NCI-H460 (cell line): ENCODE results near the gene FOXJ2. TPM values are rescaled to one million over a fixed set of nuclear protein-coding genes. Genes with fewer than 3 reads are reported as not detected.
"Not testable (repeated sequence)": the region's sequence is repeated elsewhere in the genome, so short reads cannot be mapped to it uniquely, and the experiment has no call there.

Experiments
- DNase-seq: peaks from one replicate; pipeline ENCODE4 v3.0.0-alpha.2; 2016; ENCODE audit warnings: low read depth; ENCODE audit errors: extremely low read depth
- total RNA-seq: library from RNA; depleted of rRNA; stranded (reverse); fragments of >200 nt; shearing (Covaris generic); gene quantifications from 2 replicates; pipeline ENCODE4 v1.2.3, GENCODE V29; 2014

FOXJ2 gene
- total RNA-seq, 1 experiment from 2014 or later = 7.3 TPM

DNA sequence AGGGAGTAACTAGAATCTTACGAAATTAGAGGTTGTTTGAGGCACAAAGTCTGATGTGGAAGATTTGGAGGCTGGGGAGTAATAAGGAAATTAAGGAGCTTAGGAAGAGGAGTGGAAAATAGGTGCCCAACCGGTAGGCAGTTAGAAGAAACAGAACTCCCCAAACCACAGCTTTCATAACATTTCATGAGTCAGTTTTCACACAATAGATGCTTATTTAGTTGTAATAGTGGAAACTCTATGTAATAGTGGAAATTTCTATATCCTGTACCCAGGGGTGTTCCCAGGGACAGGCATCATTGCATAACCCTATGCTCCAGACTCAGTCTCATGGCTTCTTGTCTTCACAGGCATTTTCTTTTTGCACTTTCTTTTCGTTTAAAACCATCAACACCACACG is 25.3 kb downstream of the FOXJ2 start:
- DNase-seq = no peak

DNA sequence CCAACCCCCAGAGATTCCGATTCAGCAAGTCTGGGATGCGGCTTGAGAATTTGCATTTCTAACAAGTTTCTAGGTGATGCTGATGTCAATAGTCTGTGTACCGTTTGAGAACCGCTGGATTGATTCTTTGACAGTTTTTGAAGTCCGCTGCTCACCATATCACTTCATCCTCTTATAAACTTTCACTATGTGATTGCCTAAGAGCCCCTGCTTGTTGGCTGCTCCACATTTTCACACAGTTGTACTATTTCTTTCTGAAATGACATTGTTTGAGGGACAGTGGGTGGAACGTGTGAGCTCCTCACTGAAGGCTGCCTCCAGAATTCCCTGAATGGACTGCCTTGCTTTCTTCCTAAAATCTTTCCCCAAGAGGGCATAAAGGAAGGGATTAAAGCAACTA is 26.0 kb downstream of the FOXJ2 start:
- DNase-seq = no peak

- DNase-seq = no peak
Measured at GRCh38 chr12:8064131-8064530, 31.6 kb downstream of the FOXJ2 start.

DNA sequence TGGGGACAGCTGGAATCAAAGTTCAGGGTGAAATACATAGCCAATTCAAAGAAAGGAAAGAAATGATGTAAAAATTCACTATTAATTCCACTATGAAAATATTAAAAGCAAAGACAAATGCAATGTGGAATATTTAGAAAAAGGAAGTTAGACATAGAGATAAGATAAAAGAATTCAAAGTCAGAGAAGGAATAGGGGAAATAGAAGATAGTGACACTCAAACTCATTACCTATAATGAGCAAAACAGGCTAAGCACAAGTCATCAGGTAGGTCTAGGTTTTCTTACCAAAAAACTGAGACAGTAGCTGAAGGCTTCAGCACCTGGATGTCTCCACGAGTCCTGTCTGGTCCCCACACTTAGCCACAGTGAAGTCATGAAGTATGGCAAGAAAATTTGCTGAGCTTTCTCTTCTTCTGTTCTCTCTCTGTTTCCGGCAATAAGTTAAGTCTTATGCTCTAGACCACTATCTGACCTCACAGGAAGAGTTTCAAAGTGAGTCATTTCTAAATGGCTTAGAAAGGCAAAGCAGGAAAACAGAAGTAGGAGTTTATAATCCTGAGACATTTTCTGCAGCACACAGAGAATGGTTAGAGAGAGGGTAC is 33.6 kb downstream of the FOXJ2 start, which contains the start of gene C3AR1:
C3AR1 (minus strand) TSS at position 369 of the 604 bp plus-strand sequence. CDS start 6,174 bp downstream, outside the sequence.
- no peak for DNase-seq

DNA sequence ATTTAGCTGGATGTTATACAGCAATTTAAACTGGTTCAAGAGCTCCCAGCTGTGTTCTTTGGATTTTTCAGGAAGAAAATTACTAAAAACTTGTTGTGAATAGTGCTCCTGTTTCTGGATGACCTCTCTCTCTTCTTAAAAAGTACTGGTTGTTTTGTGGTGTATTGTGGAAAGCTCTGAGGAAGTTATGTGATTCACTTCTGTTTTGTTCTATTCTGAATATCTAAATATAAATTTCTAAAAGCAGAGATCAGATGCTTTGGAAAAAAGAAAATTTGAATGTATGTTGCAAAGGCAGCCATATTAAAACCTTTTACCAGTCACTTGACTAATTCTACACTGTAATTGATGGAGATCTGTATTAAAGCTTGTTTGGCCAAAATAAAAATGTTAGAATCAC is 37.1 kb downstream of the FOXJ2 start:
- no peak for DNase-seq

DNA sequence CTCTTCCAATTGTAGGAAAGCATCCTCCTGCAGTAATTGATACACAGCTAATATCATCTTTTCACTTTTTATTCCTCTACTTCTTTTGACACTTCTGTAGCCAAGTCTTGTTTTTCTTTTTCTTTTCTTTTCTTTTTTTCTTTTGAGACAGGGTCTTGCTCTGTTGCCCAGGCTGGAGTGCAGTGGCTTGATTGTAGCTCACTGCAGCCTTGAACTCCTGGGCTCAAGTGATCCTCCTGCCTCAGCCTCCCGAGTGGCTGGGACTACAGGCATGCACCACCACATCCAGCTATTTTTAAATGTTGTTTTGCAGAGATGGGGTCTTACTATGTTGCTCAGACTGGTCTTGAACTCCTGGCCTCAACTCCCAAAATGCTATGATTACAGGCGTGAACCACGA is 39.3 kb downstream of the FOXJ2 start:
- not testable (repeated sequence) for DNase-seq

DNA sequence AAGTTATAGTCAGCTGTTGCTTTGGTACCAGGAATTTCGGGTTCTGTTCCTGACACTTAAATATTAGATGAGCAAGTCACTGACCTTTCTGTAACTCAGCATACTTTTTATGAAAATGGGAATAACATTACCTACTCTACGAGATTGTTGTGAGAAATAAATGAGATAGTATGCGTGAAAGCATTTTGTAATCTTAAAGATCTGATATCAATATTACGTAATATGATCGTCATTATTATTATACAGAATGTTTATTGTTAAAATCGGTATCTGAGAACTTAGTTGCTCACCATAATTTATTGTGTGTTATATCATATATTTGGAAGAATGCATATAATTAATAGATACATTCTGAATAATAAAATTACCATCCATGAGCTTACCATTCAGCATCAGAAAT is 43.4 kb downstream of the FOXJ2 start:
- DNase-seq = no peak

DNA sequence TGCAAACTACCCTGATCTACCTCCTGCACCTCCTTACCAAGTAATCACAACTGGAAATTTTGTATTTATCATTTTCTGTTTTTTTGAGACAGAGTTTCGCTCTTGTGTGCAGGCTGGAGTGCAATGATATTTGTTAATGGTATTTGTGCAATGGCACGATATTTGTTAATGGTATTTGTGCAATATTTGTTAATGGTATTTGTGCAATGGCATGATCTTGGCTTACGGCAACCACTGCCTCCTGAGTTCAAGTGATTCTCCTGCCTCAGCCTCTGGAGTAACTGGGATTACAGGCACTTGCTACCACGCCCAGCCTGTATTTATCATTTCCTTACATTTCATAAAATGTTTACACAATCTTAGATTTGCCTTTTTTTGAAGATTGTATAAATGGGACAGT is 43.9 kb downstream of the FOXJ2 start:
- no peak for DNase-seq

- DNase-seq = no peak
Measured at GRCh38 chr12:8077207-8077606, 44.7 kb downstream of the FOXJ2 start.

- no peak for DNase-seq
Measured at GRCh38 chr12:8078398-8078797, 45.9 kb downstream of the FOXJ2 start.

DNA sequence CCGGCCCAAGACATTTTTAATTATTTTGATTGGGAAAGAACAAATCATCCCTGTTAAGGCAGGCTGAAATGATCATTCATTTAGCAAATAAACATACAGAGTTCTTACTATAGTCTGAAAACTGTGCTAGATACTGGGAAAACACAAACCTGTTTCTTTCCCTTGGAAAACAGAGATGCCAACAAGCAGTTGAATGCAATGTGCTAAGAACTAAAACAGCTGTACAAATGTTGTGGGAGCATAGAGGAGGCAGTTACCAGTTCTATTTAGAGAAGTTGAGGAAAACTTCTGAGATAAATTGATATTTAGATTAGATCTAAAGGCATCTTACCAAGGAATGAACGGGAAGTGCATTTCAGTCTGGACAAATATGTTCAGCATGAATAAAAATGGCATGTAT is 46.4 kb downstream of the FOXJ2 start:
- DNase-seq = no peak

- DNase-seq = no peak
Measured at GRCh38 chr12:8080120-8080519, 47.6 kb downstream of the FOXJ2 start.

DNA sequence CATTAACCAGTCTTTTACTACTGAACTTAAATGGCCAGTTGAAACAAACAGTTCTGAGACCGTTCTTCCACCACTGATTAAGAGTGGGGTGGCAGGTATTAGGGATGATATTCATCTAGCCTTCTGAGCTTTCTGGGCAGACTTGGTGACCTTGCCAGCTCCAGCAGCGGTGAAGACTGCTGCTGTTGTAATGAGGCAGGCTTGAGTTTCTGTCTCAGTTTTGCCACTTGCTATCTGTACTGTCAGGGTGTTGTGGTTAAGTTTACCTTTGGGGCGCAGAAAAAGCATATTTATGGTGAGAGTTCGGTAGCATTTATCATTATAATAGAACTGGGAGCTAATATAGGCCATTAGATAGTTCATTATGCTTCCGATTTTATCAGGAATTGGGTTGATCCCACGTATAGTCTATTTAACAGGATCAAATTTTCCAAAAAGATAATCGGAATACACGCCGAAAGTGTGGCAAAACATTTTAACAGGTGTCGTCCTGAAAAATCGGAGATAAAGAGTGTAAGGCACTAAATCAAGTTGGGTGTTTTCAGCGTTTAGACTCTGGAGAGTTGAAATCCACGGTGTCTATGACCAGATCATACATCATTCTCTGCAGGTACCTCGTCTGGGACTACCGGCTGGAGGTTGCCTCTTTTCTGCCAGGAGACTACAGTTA is 48.9 kb downstream of the FOXJ2 start:
- no peak for DNase-seq

DNA sequence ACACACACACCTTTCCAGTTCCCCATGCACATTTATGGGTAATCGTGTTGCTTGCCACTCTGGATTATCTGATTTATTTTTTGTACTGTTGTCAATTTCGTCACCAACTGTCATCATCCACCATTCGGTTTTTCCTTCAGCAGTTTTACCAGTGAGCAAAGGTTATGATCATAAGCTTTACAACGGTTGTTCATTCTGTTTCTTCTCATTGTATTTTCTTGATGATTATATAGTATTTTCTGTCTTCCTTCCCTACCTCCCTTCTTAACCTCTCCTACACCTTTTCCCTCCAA is 50.2 kb downstream of the FOXJ2 start:
- no peak for DNase-seq

GRCh38 chr12:8084351-8084750 is 51.8 kb downstream of the FOXJ2 start:
- DNase-seq = not testable (repeated sequence)

DNA sequence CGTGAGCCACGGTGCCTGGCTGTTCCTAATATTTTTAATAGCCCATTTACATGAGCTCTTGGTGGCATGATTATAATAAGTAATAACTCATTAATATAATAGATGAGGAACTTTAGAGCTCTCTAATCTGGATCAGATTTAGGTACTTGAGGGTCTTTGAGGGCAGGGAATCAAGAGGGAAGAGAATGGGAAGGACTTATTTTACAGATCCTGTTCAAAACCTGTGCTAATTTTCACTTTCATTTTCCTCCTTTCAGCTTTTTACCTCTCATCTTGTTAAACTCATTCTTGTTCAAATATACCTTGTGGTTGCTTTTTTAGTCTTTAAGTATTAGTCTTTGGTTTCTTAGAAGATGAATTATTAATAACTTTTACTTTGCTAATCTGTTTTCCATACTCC is 55.1 kb downstream of the FOXJ2 start:
- no peak for DNase-seq

DNA sequence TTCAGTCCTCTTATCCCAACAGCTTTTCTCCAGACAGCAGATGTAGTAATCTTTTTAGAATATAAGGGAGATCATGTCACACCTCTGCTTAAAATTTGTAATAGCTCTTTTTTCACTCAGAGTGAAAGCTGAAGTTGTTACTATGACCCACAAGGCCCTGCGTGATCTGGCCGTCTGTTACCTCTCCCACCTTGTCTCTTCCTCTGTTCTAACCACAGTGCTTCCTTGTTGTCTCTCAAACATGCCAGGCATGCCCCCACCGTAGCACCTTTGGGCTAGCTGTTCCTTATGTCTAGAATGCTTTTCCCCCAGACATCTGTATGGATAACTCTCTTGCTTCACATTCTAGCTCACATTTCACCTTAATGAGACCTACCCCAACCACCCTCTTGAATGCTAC is 56.1 kb downstream of the FOXJ2 start:
- no peak for DNase-seq

DNA sequence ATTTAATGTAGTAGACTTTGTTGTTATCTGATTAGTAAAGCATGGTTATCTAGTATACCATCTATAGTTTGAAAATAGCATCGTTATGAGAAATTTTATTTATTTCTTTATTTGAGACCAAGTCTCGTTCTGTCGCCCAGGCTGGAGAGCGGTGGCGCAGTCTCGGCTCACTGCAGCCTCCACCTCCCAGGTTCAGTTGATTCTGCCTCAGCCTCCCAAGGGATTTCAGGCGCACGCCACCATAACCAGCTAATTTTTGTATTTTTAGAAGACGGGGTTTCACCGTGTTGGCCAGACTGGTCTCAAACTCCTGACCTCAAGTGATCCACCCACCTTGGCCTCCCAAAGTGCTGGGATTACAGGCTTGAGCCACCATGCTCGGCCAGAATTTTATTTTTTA is 56.8 kb downstream of the FOXJ2 start:
- not testable (repeated sequence) for DNase-seq

DNA sequence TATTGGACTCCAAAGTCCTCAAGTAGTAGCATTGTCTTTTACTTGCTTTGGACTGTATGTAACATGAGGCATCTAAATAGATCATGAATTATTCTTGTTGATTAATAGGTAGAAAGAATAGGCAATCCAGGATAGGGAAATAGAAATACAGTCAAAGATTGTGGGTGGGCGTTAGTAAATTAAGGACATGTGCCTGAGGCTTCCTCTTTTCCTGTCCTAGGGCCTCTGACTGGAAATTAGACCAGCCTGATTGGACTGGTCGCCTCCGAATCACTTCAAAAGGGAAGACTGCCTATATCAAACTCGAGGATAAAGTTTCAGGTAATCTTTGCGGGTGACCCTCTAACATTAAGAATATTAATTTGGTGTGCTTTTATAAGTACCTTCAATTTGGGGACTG is 57.2 kb downstream of the FOXJ2 start:
- DNase-seq = no peak

DNA sequence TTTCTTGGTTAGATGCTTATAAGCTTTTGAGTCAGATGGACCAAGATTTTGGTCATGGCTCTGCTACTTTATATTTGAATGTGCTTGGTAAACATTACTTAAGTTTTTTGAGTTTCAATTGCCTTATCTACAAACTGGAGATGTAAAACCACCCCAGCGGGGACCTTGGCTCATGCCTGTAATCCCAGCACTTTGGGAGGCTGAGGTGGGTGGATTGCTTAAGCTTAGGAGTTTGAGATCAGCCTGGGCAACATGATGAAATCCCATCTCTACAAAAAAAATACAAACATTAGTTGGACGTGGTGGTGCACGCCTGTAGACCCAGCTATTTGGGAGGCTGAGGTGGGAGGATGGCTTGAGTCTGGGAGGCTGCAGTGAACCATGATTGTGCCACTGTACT is 60.8 kb downstream of the FOXJ2 start:
- DNase-seq = no peak

DNA sequence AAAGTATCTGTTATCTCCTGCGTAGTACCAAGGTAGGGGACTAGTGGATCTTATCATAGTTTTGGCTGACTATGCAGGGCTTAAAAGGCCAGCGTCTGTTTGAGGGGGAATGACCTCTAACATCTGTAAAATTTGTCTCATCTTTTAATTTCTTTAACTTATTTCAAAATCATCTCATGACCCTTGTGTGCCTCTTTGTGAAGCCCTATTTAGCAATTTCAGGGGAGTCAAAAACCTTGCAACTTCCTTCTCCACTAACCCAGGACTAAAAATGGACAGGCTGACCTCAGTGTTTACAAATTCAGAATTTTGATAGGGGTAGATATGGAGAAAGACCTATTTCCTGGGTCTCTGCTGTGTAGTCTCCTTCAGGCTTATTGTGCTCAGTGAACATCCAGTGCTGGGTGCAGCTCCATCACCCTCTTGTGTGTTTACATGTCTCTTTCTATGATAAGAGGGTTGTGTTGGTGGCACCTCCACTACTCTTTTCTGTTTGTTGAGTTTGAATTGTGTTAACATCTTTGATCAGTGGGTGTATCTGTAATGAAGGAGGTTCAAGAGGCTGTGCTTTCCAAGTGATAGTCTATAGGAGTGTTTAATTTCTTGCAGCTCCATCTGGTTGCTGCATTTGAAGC is 63.9 kb downstream of the FOXJ2 start:
- no peak for DNase-seq

GRCh38 chr12:8099235-8099634 is 66.7 kb downstream of the FOXJ2 start:
- no peak for DNase-seq
